Activated naive CD8-positive, alpha-beta T cell (primary cell): ENCODE results near the gene DEAF1.

ENCODE experiments used
- H3K27ac Mint-ChIP-seq: one replicate; pipeline ENCODE4 v1.8.0; 2021; ENCODE audit warnings: mixed read lengths
- H3K27me3 Mint-ChIP-seq: one replicate; pipeline ENCODE4 v1.8.0; 2021; ENCODE audit warnings: mixed read lengths
- H3K36me3 Mint-ChIP-seq: one replicate; pipeline ENCODE4 v1.8.0; 2021; ENCODE audit warnings: mixed read lengths
- H3K4me1 Mint-ChIP-seq: one replicate; pipeline ENCODE4 v1.8.0; 2021; ENCODE audit warnings: low read depth, mixed read lengths
- H3K4me3 Mint-ChIP-seq: one replicate; pipeline ENCODE4 v1.8.0; 2021; ENCODE audit warnings: mild to moderate bottlenecking, mixed read lengths
- H3K9me3 Mint-ChIP-seq: one replicate; pipeline ENCODE4 v1.8.0; 2021; ENCODE audit warnings: low read depth, mixed read lengths

Gene DEAF1

DNA sequence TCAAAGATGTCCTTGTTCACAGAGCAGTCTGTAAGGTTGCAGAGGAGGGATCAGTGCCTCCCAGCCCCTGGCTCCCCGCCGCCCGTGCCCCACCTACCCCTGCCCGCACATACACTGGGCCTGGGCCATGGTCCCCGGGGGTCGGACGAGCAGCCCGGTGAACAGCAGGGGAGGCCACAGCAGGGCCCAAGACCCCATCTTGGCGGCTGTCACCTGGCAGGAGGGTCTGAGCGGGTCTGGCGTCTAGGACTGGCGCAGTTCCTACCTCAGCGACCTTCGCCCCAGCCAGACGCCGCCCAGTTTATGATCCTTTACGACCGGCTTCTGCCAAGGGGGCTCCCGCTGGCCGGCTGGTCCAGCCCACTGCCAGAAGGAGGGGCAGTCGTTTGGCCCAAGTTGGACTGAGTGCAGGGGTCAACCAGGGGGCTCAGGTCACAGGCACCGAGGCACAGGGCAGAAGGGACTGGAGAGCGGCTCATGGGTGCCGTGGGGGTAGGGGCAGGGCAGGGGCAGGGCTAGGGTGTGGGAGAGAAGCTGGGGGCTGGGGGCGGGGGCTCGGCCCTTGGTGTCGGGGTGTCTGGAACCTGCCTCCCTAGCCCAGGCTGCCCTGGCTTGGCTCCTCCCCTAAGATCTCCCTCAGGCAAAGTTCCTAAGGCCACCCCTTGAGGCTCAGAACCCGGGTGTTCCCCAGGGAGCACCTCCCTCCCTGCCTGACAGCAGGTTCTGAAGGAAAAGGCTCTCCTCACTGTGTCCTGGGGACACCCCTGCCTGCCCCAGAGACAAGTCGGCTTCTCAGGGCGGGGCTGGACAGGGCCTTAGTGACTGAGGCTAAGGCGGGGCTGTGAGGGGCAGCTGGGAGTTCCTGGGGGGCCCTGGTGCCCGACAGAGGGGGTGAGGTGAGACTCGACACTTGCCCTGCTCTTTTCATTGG is 70.1 kb downstream of the DEAF1 start, which contains the start of gene CDHR5:
Gene CDHR5, minus strand, starts transcription at position 251 of the 931 bp plus-strand sequence. Its CDS starts 53 bp downstream, at position 198.
- H3K4me3 Mint-ChIP-seq, result no peak within 1 kb of the TSS
- peaks cover 5% of the 10 kb centered on the region for H3K36me3 Mint-ChIP-seq
- no peak within 1 kb of the TSS for H3K27ac Mint-ChIP-seq
- peaks cover 16% of the 10 kb centered on the region for H3K4me1 Mint-ChIP-seq
- peaks cover 7% of the 10 kb centered on the region for H3K27me3 Mint-ChIP-seq
- no peaks in the 10 kb centered on the region for H3K9me3 Mint-ChIP-seq

DNA sequence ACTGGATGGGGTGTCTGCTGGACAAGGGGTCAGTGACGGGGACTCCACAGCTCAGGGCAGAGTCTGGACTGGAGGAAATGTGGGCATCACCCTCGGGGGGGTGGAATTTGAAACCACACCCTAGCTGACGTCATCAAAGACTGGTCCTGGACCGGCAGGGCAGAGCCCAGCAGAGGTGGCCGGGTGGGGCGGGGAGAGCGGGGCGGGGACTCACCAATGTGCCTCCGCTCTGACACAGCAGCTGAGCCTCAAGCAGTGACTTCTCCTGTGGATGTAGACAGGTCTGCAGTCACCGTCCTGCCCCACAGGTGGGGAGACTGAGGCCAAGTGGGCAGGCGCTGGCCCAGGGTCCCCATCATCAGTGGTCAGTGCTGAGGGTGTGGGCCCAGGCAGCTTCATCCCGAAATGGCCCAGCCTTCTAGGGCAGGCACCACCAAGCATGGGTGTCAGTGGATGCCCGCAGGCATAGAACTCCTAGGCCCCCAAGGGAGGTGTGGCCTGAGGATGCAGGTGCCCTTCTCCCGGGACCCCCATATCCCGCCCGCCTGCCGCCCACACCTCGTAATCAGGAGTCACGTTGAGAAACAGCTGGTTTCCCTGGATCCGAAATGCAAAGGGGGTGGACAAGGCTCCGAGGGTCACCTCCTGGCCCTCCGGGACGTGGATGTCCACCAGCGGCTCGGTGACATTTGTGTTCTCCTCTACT is 70.9 kb downstream of the DEAF1 start:
- Mint-ChIP-seq H3K27ac (no peak overlapping the region), H3K27me3 (peaks cover 4% of the 10 kb centered on the region), H3K4me1 (peaks cover 10% of the 10 kb centered on the region), H3K36me3 (peaks cover 3% of the 10 kb centered on the region), H3K9me3 (no peaks in the 10 kb centered on the region), H3K4me3 (no peak overlapping the region)

DNA sequence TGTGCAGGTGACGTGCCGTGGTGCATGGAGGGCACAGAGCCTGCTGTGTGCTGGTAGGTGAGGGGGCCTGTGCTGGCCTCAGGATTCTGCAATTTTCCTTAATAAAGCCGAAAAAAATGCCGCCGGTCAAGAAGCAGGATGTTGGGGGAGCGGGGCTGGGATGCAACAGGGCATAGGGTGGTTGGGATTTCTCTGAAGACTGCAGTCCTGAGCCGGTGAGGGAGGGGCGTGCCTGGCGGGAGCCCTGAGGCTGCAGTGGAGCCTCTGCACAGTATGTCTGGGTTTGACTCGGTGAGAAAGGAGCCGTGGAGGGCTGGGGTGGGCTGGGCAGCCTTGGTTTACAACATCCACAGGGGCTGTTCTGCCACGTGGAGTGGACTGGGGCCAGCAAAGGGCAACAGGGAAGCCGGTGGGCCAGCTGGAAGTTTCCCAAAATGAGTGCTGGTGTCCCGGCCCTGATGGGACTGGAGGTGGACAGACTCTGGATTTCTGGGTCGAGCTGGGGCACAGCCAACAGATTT is 71.6 kb downstream of the DEAF1 start:
- Mint-ChIP-seq H3K9me3 (no peaks in the 10 kb centered on the region), H3K27me3 (peaks cover 2% of the 10 kb centered on the region), H3K4me1 (peaks cover 3% of the 10 kb centered on the region), H3K4me3 (no peak overlapping the region), H3K27ac (no peak overlapping the region), H3K36me3 (peaks cover under 1% of the 10 kb centered on the region)

DNA sequence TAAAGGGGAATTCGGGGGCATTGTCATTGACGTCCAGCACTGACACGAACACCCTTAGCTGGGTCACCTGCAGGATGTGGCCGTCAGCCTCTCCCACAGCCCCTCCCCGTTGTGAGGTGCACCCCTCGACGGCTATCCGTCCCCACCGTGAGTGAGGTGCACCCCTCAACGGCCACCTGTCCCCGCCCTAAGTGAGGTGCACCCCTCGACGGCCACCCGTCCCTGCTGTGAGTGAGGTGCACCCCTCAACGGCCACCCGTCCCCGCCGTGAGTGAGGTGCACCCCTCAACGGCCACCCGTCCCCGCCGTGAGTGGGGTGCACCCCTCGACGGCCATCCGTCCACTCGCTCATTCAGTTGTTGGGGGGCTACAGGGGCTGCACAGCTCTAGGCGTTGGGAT is 73.2 kb downstream of the DEAF1 start:
- Mint-ChIP-seq H3K36me3 (no peaks in the 10 kb centered on the region), H3K4me3 (no peak overlapping the region), H3K27ac (no peak overlapping the region), H3K9me3 (no peaks in the 10 kb centered on the region), H3K27me3 (no peaks in the 10 kb centered on the region), H3K4me1 (no peaks in the 10 kb centered on the region)

DNA sequence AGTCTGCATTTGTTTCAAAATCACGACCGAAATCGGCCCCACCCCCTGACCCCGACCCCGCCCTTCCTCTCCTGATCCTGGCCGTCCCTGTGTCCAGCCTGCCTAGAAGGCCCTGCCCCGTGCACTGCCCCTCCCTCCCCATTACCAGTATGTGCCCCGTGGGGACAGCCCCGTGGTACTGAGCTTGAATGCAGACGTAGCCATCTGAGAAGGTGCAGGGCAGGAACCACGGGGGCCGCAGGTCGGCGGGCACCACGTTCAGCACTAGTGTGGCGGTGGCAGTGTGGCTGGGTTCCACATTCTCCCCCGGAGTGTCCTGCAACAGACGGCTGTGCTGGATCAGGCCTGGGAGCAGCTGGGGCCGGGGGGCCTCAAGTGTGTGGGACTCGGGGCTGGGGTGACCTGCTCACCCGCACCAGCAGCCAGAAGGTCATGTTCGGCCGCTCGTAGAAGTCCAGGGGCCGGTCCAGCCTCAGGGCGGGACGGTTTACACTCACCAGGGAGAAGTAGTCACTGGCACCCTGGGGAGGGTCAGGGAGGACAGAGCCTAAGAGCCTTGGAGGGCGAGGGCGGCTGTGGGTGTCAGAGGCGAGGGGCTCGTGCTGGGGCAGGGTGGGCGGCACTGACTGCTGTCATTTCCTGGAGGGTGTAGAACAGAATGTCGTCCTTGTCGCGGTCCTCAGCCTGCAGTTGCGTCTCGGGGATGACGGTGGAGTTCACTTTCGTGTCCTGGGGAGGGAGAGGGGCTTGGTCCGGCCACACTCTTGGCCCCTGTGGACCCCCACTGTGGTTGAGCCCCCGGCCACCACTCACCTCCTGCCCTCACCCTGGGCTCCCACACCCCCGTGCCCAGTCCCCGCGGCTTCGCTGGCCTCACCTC is 73.8 kb downstream of the DEAF1 start:
- Mint-ChIP-seq H3K27me3 (no peaks in the 10 kb centered on the region), H3K27ac (no peak overlapping the region), H3K4me1 (no peaks in the 10 kb centered on the region), H3K9me3 (no peaks in the 10 kb centered on the region), H3K36me3 (no peaks in the 10 kb centered on the region), H3K4me3 (no peak overlapping the region)

DNA sequence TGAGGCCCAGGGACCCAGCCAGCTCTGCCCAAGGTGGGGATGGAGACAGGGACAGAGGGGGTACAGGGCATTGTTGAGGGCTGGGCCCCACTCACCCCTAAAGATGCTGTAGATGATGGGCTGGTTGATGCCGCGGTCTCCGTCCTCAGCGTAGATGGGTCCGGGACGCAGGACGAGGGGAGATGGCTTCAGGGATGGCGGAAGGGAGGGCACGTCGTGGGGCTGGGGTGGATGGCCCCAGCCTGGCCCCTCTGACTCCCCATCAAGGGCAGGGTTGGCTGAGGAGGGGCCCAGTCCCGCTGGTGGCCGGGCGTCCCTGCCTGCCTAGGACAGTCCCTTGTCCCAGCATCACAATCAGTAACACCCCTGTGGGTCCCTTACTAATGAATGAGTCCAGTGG is 74.8 kb downstream of the DEAF1 start:
- H3K27me3 Mint-ChIP-seq, result no peaks in the 10 kb centered on the region
- no peaks in the 10 kb centered on the region for H3K9me3 Mint-ChIP-seq
- no peaks in the 10 kb centered on the region for H3K36me3 Mint-ChIP-seq
- H3K4me1 Mint-ChIP-seq, result peaks cover 2% of the 10 kb centered on the region
- no peak overlapping the region for H3K4me3 Mint-ChIP-seq
- no peak overlapping the region for H3K27ac Mint-ChIP-seq

DNA sequence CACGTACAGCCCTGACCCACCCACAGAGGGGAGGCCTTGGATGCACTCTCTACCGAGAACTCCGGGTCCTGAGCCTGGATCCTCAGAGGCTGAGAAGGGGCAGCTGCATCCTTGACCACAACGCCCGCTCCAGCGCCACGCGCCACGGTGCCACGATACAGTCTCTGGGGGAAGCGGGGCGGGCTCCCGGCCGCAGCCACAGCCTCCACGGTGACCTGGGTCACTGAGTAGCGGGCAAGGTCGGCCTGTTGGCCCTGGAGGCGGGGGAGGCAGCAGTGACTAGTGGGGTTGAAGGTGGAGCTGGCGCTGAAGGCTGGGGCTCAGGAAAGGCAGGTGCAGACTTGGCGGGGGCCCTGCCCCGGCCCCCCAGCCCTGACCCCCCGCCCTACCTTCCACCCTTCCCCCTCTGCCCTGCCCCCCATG is 75.4 kb downstream of the DEAF1 start:
- Mint-ChIP-seq H3K9me3 (no peaks in the 10 kb centered on the region), H3K27me3 (no peaks in the 10 kb centered on the region), H3K36me3 (no peaks in the 10 kb centered on the region), H3K27ac (no peak overlapping the region), H3K4me1 (peaks cover 3% of the 10 kb centered on the region), H3K4me3 (no peak overlapping the region)

DNA sequence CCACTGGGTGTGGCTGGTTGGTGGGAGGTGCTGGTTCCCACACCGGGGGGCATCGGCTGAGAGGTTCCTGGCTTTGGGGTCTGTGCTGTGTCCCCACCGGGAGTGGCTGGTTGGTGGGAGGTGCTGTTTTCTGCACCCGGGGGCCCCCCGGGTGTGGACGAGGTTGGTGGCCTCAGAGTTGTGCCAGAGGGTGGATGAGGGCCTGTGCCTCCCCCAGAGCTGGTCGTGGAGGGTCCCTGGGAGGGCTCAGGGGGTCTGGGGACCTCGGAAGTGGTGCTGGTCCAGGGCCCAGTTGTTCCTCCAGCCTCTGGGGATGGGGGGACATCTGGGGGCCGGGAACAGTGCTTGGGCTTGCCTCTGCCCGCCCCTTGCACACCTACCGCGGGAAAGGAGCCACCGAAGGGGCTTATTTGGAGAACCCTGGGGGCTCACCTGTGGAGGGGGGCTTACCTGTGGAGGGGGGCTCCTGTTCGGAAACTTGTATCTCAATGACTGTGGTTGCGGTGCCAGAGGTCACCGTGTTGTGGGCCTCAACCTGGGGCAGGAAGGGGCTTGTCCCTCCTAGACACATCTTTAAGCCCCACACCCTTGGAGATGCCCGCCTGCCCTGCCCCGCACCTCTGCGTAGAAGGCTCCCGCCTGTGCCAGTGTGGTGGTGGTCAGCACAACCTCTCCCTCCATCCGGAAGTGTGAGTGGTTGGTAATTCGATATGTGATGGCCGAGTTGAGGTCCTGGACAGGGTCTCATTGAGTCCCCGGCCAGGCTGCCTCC is 76.0 kb downstream of the DEAF1 start:
- Mint-ChIP-seq H3K27ac (peak overlapping the region; percentile 22), H3K9me3 (no peaks in the 10 kb centered on the region), H3K4me1 (peaks cover 9% of the 10 kb centered on the region), H3K27me3 (no peaks in the 10 kb centered on the region), H3K36me3 (no peaks in the 10 kb centered on the region), H3K4me3 (no peak overlapping the region)

DNA sequence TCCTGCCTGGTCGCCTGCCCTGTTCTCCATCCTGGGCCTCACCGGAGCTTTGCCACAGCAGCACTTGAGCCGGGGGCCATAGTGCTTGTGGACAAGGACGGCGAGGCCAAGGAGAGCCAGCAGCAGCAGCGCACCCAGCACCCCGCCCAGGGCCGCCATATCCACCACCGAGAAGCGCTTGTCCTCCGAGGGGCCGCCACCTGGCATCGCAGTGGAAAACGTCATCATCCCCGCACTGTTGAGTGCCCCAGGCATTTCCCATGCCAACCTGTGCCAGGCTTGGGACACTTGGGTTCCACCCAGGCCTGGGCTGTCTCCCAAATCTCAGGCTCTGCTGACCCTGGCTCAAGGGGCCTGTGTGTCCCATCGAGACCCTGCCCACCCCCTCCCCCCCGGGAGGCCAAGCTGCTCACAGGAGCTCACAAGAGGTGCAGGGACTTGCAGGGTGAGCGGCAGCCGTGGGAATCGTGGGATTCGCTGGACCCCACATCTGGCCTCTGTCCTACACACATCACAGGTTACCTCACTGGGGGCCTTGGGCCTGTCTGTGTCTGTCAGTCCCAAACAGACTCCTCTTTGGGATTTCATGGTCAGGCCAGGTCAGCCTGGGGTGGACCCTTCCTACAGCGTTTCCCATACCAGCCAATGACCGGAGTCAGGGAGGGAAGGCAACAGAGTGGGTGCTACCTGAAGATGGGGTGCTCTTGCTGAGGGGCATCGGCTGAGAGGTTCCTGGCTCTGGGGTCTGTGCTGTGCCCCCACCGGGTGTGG is 76.9 kb downstream of the DEAF1 start:
- Mint-ChIP-seq H3K36me3 (no peaks in the 10 kb centered on the region), H3K9me3 (no peaks in the 10 kb centered on the region), H3K27ac (no peak overlapping the region), H3K4me3 (no peak overlapping the region), H3K27me3 (no peaks in the 10 kb centered on the region), H3K4me1 (peaks cover 9% of the 10 kb centered on the region)

DNA sequence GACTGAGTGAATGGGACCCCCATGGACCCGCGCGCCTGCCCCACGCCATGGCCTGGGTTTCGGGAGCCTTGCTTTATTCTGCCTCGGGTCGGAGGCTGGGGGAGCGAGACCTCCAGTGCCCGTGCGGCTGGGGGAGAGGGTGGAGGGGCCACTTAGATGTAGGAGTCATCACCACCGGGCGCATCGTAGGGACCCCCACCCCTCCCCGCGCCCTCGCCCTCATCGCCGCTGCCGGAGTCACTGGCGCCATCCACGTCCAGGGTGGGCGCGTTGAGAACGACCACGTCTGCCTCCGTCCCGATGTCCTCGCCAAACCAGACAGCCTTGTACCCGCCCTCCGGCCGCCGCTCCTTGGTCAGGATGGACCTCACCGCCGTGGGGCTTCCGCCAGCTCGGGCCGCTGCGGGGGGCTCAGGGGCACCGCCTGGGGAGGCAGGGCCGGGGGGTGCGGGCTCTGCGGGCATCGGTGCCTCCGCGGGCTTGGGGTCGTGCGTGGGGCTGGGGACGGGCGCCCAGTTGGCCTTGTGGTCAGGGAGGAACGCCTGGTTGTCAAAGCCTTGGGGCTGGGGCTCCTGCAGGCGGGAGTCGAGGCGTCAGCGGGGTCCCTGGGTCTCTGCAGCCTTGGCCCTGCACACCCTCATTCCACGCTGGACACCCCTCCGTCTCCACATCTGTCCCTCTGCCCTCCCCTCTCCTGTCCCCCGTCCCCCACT is 77.7 kb downstream of the DEAF1 start:
- Mint-ChIP-seq H3K36me3 (no peaks in the 10 kb centered on the region), H3K4me1 (peaks cover 9% of the 10 kb centered on the region), H3K9me3 (no peaks in the 10 kb centered on the region), H3K27ac (no peak overlapping the region), H3K4me3 (no peak overlapping the region), H3K27me3 (no peaks in the 10 kb centered on the region)

DNA sequence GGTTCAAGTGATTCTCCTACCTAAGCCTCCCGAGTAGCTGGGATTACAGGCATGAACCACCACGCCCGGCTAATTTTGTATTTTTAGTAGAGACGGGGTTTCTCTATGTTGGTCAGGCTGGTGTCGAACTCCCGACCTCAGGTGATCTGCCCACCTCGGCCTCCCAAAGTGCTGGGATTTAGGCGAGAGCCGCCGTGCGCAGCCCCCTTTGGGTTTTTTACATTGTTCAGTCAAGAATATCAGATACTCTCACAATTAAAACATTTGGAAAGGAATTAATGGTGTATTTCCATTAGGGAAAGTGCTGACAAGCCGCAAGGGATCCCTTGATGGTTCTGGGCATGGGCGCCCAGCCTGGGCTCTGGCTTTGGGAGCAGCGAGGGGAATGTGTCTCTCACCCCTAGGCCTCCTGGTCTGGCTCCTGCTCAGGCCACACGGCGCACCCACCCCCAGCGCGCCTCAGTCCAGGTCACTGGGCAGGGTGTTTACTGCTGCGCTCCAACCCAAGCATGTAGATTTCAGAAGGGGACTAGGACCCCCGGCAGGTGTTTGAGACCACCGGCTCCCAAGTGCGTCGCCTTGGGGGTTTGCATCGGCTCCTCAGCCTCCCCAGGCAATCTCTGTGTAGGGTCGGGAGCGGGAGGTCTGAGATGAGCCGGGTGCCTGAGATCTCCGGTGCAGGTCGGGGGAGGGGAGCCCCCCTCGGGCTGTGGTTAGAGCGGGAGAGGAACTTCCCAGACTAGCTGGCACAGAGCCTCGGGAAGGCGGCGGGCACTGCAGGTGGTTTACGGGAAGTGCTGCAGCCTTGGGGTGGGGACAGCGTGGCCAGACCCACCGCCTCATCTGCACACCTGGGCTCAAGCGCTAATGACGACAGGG is 78.5 kb downstream of the DEAF1 start:
- no peak overlapping the region for H3K27ac Mint-ChIP-seq

More for the DNA sequence above, 78.5 kb downstream of the DEAF1 start:
- no peaks in the 10 kb centered on the region for H3K36me3 Mint-ChIP-seq
- no peaks in the 10 kb centered on the region for H3K27me3 Mint-ChIP-seq
- H3K9me3 Mint-ChIP-seq, result no peaks in the 10 kb centered on the region
- peaks cover 11% of the 10 kb centered on the region for H3K4me1 Mint-ChIP-seq
- peak overlapping the region; percentile 87 for H3K4me3 Mint-ChIP-seq
